GM23338 (cell line): ENCODE measurements around the gene SMARCC1.

Source experiments
- CREB1 ChIP-seq: fragments of 250-450 bp; sonication (Bioruptor Pico); IDR thresholded peaks from 2 replicates; pipeline ENCODE4 v1.5.0; 2020; ENCODE audit warnings: low read depth, mild to moderate bottlenecking, moderate library complexity
- CTCF ChIP-seq, 2 experiments: fragments of 200-600 bp in 1 of 2; sonication (generic) in 1 of 2; conservative IDR thresholded peaks; 2 replicates each; pipeline versions ENCODE4 v1.5.1 to v1.6.1; 2016 to 2017; ENCODE audit warnings: antibody characterized with exemption in 2 of 2, low read depth in 2 of 2, mild to moderate bottlenecking in 2 of 2, moderate library complexity in 1 of 2
- EZH2 ChIP-seq: fragments of 200-600 bp; sonication (generic); IDR thresholded peaks from one replicate; pipeline ENCODE4 v1.8.0; 2017; ENCODE audit warnings: antibody characterized with exemption, mild to moderate bottlenecking, low read depth; ENCODE audit not compliant: unreplicated experiment
- EZH2phosphoT487 ChIP-seq: fragments of 200-600 bp; sonication (generic); IDR thresholded peaks from one replicate; pipeline ENCODE4 v1.8.1; 2018; ENCODE audit warnings: antibody characterized with exemption; ENCODE audit not compliant: unreplicated experiment
- JUNB ChIP-seq: IDR thresholded peaks from one replicate; pipeline ENCODE4 v1.6.1; 2016; ENCODE audit warnings: antibody characterized with exemption; ENCODE audit not compliant: unreplicated experiment
- POLR2AphosphoS5 ChIP-seq: IDR thresholded peaks from 2 replicates; pipeline ENCODE4 v1.6.1; 2016; ENCODE audit warnings: antibody characterized with exemption, low read depth
- REST ChIP-seq: IDR thresholded peaks from one replicate; pipeline ENCODE4 v1.6.1; 2018; ENCODE audit warnings: antibody characterized with exemption; ENCODE audit not compliant: unreplicated experiment
- ZNF114 ChIP-seq: fragments of 250-450 bp; sonication (Bioruptor Pico); IDR thresholded peaks from 2 replicates; pipeline ENCODE4 v1.5.0; 2020; ENCODE audit warnings: mild to moderate bottlenecking, moderate library complexity

- TF ChIP-seq EZH2 (no peak), CTCF (conservative IDR thresholded peaks at IDR 0.05; ENCODE audit: low read depth in 2 of 2) (no peak), POLR2AphosphoS5 (no peak), REST (no peak), EZH2phosphoT487 (no peak), CREB1 (CRISPR knock-in tag) (no peak), ZNF114 (CRISPR knock-in tag) (no peak), JUNB (no peak)
These were observed 201.2 kb downstream of the SMARCC1 start for GRCh38 chr3:47580481-47580880.
